Loucy (cell line): ENCODE results near the gene MYBPHL.

Source experiments
- H2AFZ ChIP-seq: fragments of 200-600 bp; sonication (generic); 2 replicates; pipeline ENCODE4 v1.6.0; 2016; ENCODE audit warnings: antibody characterized with exemption, mild to moderate bottlenecking, low read length, moderate library complexity
- H3F3A ChIP-seq: fragments of 200-600 bp; 2 replicates; pipeline ENCODE4 v1.6.0; 2016; ENCODE audit warnings: antibody characterized with exemption, low read depth, mild to moderate bottlenecking
- H3K27me3 ChIP-seq: fragments of 200-600 bp; sonication (generic); 2 replicates; pipeline ENCODE4 v1.6.1; 2014; ENCODE audit warnings: low read length, mild to moderate bottlenecking; ENCODE audit not compliant: insufficient read depth, poor library complexity, severe bottlenecking
- H3K36me3 ChIP-seq: fragments of 200-600 bp; sonication (generic); 2 replicates; pipeline ENCODE4 v1.6.1; 2016; ENCODE audit warnings: low read length; ENCODE audit not compliant: insufficient read depth
- H3K4me1 ChIP-seq: fragments of 200-600 bp; sonication (generic); 2 replicates; pipeline ENCODE4 v1.5.1; 2014; ENCODE audit warnings: low read length, mild to moderate bottlenecking; ENCODE audit not compliant: insufficient read depth, poor library complexity, severe bottlenecking
- H3K4me2 ChIP-seq: fragments of 200-600 bp; sonication (generic); 2 replicates; pipeline ENCODE4 v1.6.0; 2014; ENCODE audit warnings: antibody characterized with exemption, low read length, low read depth, mild to moderate bottlenecking; ENCODE audit not compliant: poor library complexity, severe bottlenecking
- H3K4me3 ChIP-seq: fragments of 200-600 bp; sonication (generic); 2 replicates; pipeline ENCODE4 v1.5.1; 2014; ENCODE audit warnings: low read length, mild to moderate bottlenecking, mixed read lengths; ENCODE audit not compliant: poor library complexity, severe bottlenecking
- H3K79me2 ChIP-seq: fragments of 200-600 bp; sonication (generic); 2 replicates; pipeline ENCODE4 v1.6.1; 2014; ENCODE audit warnings: low read length; ENCODE audit not compliant: insufficient read depth
- H3K9ac ChIP-seq: fragments of 200-600 bp; sonication (generic); 2 replicates; pipeline ENCODE4 v1.6.0; 2014; ENCODE audit warnings: mild to moderate bottlenecking, low read depth, low read length, moderate library complexity; ENCODE audit not compliant: poor library complexity, severe bottlenecking
- H3K9me2 ChIP-seq: fragments of 200-600 bp; sonication (generic); replicated peaks from 2 replicates; pipeline ENCODE4 v1.6.1; 2016; ENCODE audit warnings: low read depth, low read length, mixed read lengths
- H3K9me3 ChIP-seq: fragments of 200-600 bp; sonication (generic); 2 replicates; pipeline ENCODE4 v1.6.1; 2014; ENCODE audit warnings: mild to moderate bottlenecking, antibody characterized with exemption, low read length, low read depth; ENCODE audit not compliant: insufficient read depth
- H4K20me1 ChIP-seq: fragments of 200-600 bp; sonication (generic); 2 replicates; pipeline ENCODE4 v1.6.0; 2014; ENCODE audit warnings: antibody characterized with exemption, low read length, mild to moderate bottlenecking; ENCODE audit not compliant: insufficient read depth, poor library complexity, severe bottlenecking
- CTCF ChIP-seq: fragments of 200-600 bp; sonication (generic); conservative IDR thresholded peaks from 2 replicates; pipeline ENCODE4 v1.5.1; 2014; ENCODE audit warnings: mild to moderate bottlenecking, antibody characterized with exemption, low read length
- EZH2phosphoT487 ChIP-seq: fragments of 200-600 bp; IDR thresholded peaks from 2 replicates; pipeline ENCODE4 v1.6.1; 2018; ENCODE audit warnings: antibody characterized with exemption, mild to moderate bottlenecking, moderate library complexity, borderline replicate concordance

The MYBPHL gene

GRCh38 chr1:109262231-109263055 lies 44.4 kb downstream of the MYBPHL start:
- no peak overlapping the region for H3K4me3 ChIP-seq
- H3F3A ChIP-seq = no peaks in the 10 kb centered on the region
- H3K9me2 ChIP-seq = no peaks in the 10 kb centered on the region
- H3K27me3 ChIP-seq = no peaks in the 10 kb centered on the region
- no peak for TF ChIP-seq EZH2phosphoT487
- no peak for TF ChIP-seq CTCF
- H3K9ac ChIP-seq = no peak overlapping the region
- no peaks in the 10 kb centered on the region for H3K79me2 ChIP-seq
- H2AFZ ChIP-seq = no peak overlapping the region
- no peaks in the 10 kb centered on the region for H3K36me3 ChIP-seq
- no peaks in the 10 kb centered on the region for H4K20me1 ChIP-seq
- H3K4me1 ChIP-seq = no peaks in the 10 kb centered on the region
- no peaks in the 10 kb centered on the region for H3K9me3 ChIP-seq
- H3K4me2 ChIP-seq = no peak overlapping the region

- TF ChIP-seq CTCF (no peak), EZH2phosphoT487 (no peak)
- no peaks in the 10 kb centered on the region for H3F3A ChIP-seq
- no peak overlapping the region for H3K4me3 ChIP-seq
- no peaks in the 10 kb centered on the region for H3K9me2 ChIP-seq
- no peak overlapping the region for H3K9ac ChIP-seq
- no peaks in the 10 kb centered on the region for H3K4me1 ChIP-seq
- H3K27me3 ChIP-seq = no peaks in the 10 kb centered on the region
- no peaks in the 10 kb centered on the region for H4K20me1 ChIP-seq
- H3K79me2 ChIP-seq = no peaks in the 10 kb centered on the region
- H3K36me3 ChIP-seq = no peaks in the 10 kb centered on the region
- no peaks in the 10 kb centered on the region for H3K9me3 ChIP-seq
- no peak overlapping the region for H2AFZ ChIP-seq
- H3K4me2 ChIP-seq = no peak overlapping the region
Observed at GRCh38 chr1:109261578-109261977, 45.2 kb downstream of the MYBPHL start.

DNA sequence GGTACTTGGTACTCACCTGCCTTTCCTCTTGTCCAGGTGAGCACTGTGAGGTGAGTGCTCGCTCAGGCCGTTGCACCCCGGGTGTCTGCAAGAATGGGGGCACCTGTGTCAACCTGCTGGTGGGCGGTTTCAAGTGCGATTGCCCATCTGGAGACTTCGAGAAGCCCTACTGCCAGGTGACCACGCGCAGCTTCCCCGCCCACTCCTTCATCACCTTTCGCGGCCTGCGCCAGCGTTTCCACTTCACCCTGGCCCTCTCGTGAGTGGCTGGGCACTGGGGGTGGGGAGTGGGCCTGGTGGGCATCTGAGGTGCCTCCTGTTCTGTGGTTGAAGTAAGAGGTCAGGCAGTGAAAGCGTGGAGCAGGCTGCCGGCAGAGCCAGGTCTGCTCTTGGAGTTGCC lies 45.8 kb downstream of the MYBPHL start:
- TF ChIP-seq EZH2phosphoT487 = no peak
- TF ChIP-seq CTCF = no peak
- no peaks in the 10 kb centered on the region for H3K9me2 ChIP-seq
- H3K9me3 ChIP-seq = no peaks in the 10 kb centered on the region
- no peaks in the 10 kb centered on the region for H4K20me1 ChIP-seq
- H3K4me3 ChIP-seq = no peak overlapping the region
- no peak overlapping the region for H2AFZ ChIP-seq
- no peaks in the 10 kb centered on the region for H3K27me3 ChIP-seq
- no peak overlapping the region for H3K9ac ChIP-seq
- H3F3A ChIP-seq = no peaks in the 10 kb centered on the region
- no peak overlapping the region for H3K4me2 ChIP-seq
- H3K36me3 ChIP-seq = no peaks in the 10 kb centered on the region
- H3K79me2 ChIP-seq = no peaks in the 10 kb centered on the region
- no peaks in the 10 kb centered on the region for H3K4me1 ChIP-seq
